Lower leg skin (tissue), 4 donors: Measurements from ENCODE around the gene DIAPH1. TPM values are rescaled to one million over a fixed set of nuclear protein-coding genes. Genes with fewer than 3 reads are reported as not detected.

Experiments
- DNase-seq, 2 donors: peaks; one replicate each; pipeline ENCODE4 v3.0.0-alpha.2; 2019; ENCODE audit warnings: low spot score in 2 of 2
- H3K4me3 ChIP-seq: fragments of 200-600 bp; sonication (generic); 2 replicates; pipeline ENCODE4 v1.5.1; 2017; ENCODE audit warnings: mild to moderate bottlenecking, low read depth; ENCODE audit not compliant: poor library complexity, severe bottlenecking
- POLR2A ChIP-seq, 2 donors: fragments of 450-650 bp; IDR thresholded peaks; one replicate each; pipeline ENCODE4 v1.6.1; 2016 to 2017; ENCODE audit warnings: antibody characterized with exemption in 2 of 2, mild to moderate bottlenecking in 1 of 2, moderate library complexity in 1 of 2
- WGBS, 2 donors: methylation state at CpG; one replicate each; pipeline ENCODE4 v1.1.5; 2018; 5-methylcytosine and 5-hydroxymethylcytosine counted together
- intact Hi-C: fragments of 100-400 bp; cut with DNase I; formaldehyde crosslinking; loops from one replicate; pipeline ENCODE4 v1.15.0; 2023; ENCODE audit warnings: low total_unique reads
- total RNA-seq, 4 donors: library from RNA; depleted of rRNA; stranded (reverse); fragments of >200 nt; gene quantifications; one replicate each; pipeline ENCODE4 v1.1.0, GENCODE V29; 2016
- TF ChIP-seq, protein P1 (sequence below), 3 donors: fragments of 450-650 bp; IDR thresholded peaks; one replicate each; pipeline ENCODE4 v1.5.1; 2016; ENCODE audit warnings: antibody characterized with exemption in 3 of 3, mild to moderate bottlenecking in 3 of 3, moderate library complexity in 2 of 3

The DIAPH1 gene
- total RNA-seq, 4 donors from 2014 or later: 64.9 to 101 (median 88.7) TPM

DNA sequence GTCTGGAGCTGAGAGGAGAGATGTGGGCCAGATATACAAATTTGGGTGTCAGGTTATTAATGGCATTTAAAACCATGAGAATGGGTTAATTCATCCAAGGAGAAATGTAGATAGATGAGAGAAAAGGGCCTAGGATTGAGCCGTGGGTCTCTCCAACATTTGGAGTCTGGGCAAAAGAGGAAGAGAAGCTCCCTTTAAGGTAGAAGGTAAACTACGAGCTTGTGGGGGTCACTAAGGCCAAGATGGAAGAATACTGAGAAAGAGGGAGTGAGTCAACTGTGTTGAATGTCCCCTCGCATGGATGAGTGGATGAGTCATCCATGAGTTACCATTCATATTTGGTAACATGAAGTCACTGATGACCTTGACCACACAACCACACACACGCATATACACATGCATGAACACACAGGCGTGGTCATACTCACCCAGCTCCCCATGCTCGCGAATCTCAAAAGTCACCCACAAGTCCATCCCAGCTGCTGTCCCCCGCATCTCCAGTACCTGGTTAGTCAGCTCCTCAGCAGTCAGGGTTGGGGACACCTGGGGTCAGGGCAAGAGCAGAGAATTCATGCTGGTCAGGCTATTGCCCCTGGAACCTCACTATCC is 39.2 kb upstream of the DIAPH1 start:
- H3K4me3 ChIP-seq: no peak overlapping the region
- WGBS, 2 donors: 83 to 84% methylated on average over 8 of the region's 8 CpGs
- no peak for TF ChIP-seq POLR2A (IDR thresholded peaks at IDR 0.05)
- TF ChIP-seq, protein P1, sequence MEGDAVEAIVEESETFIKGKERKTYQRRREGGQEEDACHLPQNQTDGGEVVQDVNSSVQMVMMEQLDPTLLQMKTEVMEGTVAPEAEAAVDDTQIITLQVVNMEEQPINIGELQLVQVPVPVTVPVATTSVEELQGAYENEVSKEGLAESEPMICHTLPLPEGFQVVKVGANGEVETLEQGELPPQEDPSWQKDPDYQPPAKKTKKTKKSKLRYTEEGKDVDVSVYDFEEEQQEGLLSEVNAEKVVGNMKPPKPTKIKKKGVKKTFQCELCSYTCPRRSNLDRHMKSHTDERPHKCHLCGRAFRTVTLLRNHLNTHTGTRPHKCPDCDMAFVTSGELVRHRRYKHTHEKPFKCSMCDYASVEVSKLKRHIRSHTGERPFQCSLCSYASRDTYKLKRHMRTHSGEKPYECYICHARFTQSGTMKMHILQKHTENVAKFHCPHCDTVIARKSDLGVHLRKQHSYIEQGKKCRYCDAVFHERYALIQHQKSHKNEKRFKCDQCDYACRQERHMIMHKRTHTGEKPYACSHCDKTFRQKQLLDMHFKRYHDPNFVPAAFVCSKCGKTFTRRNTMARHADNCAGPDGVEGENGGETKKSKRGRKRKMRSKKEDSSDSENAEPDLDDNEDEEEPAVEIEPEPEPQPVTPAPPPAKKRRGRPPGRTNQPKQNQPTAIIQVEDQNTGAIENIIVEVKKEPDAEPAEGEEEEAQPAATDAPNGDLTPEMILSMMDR (IDR thresholded peaks at IDR 0.05): no peak
- no peak for DNase-seq
- intact Hi-C loops: no loop called here

DNA sequence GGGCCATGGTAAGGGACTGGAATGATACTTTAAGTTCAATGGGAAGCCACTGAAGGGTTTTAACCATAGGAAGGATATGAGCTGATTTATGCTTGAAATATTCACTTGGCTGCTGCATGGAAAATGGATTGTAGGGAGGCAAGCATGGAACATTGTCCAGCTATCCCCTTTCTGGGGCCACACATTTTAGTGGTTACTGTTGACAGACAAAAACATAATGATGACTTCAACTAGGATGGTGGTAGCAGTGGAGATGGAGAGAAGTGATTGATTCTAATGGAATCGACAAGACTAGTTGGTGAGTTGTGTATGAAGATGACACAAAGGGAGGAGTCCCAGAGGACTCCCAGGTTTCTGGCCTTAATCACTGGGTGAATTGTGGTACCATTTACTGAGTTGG is 38.6 kb upstream of the DIAPH1 start:
- WGBS, 2 donors: 97 to 100% methylated on average over 1 of the region's 1 CpG
- TF ChIP-seq POLR2A (IDR thresholded peaks at IDR 0.05): no peak
- TF ChIP-seq, protein P1 (IDR thresholded peaks at IDR 0.05): no peak
- intact Hi-C loops: no loop called here
- no peak for DNase-seq
- H3K4me3 ChIP-seq: no peak overlapping the region

DNA sequence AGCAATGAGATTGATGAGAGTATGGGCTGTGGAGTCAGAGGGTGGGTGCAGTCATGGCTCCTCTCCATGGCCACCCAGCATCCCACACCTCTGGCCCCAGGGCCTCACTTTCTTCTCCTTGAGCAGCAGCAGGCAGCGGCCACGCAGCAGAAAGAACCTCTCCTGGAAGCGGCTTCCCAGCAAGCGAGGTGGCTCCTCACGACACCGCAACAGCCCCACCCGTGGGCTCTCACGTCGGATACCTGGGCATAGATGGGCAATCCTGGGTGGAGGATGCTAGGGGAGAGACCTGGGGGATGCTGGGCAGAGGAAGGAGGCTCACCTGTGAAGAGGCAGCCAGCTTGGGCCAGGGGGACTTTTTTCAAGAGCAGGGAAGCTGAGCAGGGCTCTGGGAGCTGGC is 37.6 kb upstream of the DIAPH1 start:
- H3K4me3 ChIP-seq: no peak overlapping the region
- TF ChIP-seq POLR2A (IDR thresholded peaks at IDR 0.05): no peak
- TF ChIP-seq, protein P1 (IDR thresholded peaks at IDR 0.05): no peak
- 79 to 86% methylated on average over 7 to 9 of the region's 9 CpGs for WGBS, 2 donors
- DNase-seq: no peak
- intact Hi-C loops: no loop called here

DNA sequence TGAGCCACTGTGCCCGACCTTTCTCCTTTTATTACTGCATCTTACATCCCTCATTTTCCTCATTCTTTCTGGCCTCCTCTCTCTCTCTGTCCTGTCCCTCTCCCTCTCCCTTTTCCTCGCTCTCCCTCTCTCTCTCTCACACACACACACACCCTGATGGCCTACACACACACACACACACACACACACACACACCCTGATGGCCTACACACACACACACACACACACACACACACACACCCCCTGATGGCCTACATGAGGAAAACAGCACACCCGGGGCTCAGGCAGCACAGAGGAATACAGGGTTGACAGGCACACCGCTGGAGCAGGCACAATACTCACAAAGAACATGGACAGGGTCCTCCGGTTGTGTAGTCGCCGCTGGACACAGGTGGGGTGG is 36.2 kb upstream of the DIAPH1 start:
- intact Hi-C loops: no loop called here
- 89 to 91% methylated on average over 7 of the region's 7 CpGs for WGBS, 2 donors
- DNase-seq: no peak
- H3K4me3 ChIP-seq: no peak overlapping the region
- TF ChIP-seq POLR2A (IDR thresholded peaks at IDR 0.05): no peak
- TF ChIP-seq, protein P1 (IDR thresholded peaks at IDR 0.05): no peak

DNA sequence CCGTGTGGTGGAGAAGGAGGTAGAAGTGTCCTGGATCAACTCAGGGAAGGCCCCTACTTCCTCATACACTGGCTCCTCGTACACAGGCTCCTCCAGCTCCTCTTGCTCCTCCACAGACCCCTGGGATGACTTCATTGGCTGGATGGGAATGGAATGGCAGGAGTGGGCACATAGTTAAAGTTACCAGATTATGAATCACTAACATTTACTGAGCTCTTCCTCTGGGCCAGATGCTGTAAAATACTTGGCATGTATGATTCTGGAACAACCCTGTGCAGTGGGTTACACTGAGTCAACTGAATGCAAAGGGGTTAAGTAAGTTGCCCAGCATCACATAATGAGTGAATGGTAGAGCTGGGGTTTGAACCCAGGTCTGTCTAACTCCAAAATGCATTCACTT is 35.5 kb upstream of the DIAPH1 start:
- intact Hi-C loops: no loop called here
- no peak overlapping the region for H3K4me3 ChIP-seq
- DNase-seq: no peak
- 89 to 92% methylated on average over 2 of the region's 2 CpGs for whole genome bisulfite sequencing, 2 donors
- TF ChIP-seq POLR2A (IDR thresholded peaks at IDR 0.05): no peak
- TF ChIP-seq, protein P1 (IDR thresholded peaks at IDR 0.05): no peak

DNA sequence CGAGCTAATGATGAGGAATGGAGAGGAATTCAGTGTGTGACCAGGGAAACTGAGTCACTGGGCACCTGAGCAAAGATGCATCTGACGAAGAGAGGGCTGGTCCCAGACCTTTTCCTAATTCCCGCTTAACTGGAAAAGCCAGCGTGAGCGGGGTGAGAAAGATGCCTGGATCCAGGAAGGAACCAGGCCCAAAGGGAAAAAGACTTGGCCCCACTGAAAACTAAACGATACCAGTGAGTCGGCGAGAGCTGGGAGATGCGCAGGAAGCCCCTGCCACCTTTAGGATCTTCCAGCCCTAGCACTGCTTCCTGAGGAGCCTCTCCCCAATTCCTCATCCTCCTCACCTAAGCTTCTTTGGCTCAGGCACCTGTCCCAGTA is 32.9 kb upstream of the DIAPH1 start:
- TF ChIP-seq POLR2A (IDR thresholded peaks at IDR 0.05): no peak
- TF ChIP-seq, protein P1 (IDR thresholded peaks at IDR 0.05): no peak
- WGBS, 2 donors: 36 to 48% methylated on average over 9 of the region's 9 CpGs
- intact Hi-C loops: no loop called here
- DNase-seq: no peak
- peak overlapping the region; percentile 40 for H3K4me3 ChIP-seq
